BE2C (cell line): ENCODE results near the gene CEBPE.

Source experiments
- DNase-seq: peaks from one replicate; pipeline ENCODE4 v3.0.0-alpha.2; 2020
- H3K27me3 ChIP-seq: fragments of 250-450 bp; sonication (Bioruptor Pico); 2 replicates; pipeline ENCODE4 v1.5.1; 2020; ENCODE audit warnings: mild to moderate bottlenecking
- H3K36me3 ChIP-seq: fragments of 250-450 bp; sonication (Bioruptor Pico); 2 replicates; pipeline ENCODE4 v1.5.1; 2020; ENCODE audit warnings: mild to moderate bottlenecking
- H3K4me1 ChIP-seq: fragments of 250-450 bp; sonication (Bioruptor Pico); 2 replicates; pipeline ENCODE4 v1.5.1; 2020
- H3K4me3 ChIP-seq: 2 replicates; pipeline ENCODE4 v1.5.1; 2011; ENCODE audit warnings: low read depth, low read length
- H3K9me3 ChIP-seq: fragments of 250-450 bp; sonication (Bioruptor Pico); 2 replicates; pipeline ENCODE4 v1.5.1; 2020
- CTCF ChIP-seq: IDR thresholded peaks from 2 replicates; pipeline ENCODE4 v1.5.1; 2012; ENCODE audit warnings: mild to moderate bottlenecking, low read depth, low read length

The CEBPE gene

GRCh38 chr14:23124337-23124954, 5.4 kb upstream of the CEBPE start:
- Histone ChIP-seq H3K4me1 (0 out of 2 replicates have a peak, but pooled peaks cover 1% of the 10 kb centered on the region), H3K27me3 (0 out of 2 replicates have a peak, but pooled peaks cover 4% of the 10 kb centered on the region), H3K36me3 (no peaks in the 10 kb centered on the region), H3K4me3 (no peak overlapping the region), H3K9me3 (no peaks in the 10 kb centered on the region)
- TF ChIP-seq CTCF = no peak
- no peak for DNase-seq

- peak; percentile 88 for DNase-seq
- TF ChIP-seq CTCF = no peak
- no peaks in the 10 kb centered on the region for H3K9me3 ChIP-seq
- H3K4me1 ChIP-seq = no peaks in the 10 kb centered on the region
- no peak overlapping the region for H3K4me3 ChIP-seq
- no peaks in the 10 kb centered on the region for H3K36me3 ChIP-seq
- no peaks in the 10 kb centered on the region for H3K27me3 ChIP-seq
Measured at GRCh38 chr14:23123419-23123818, 4.4 kb upstream of the CEBPE start.

GRCh38 chr14:23122086-23122485, 3.0 kb upstream of the CEBPE start:
- no peaks in the 10 kb centered on the region for H3K27me3 ChIP-seq
- H3K4me3 ChIP-seq = no peak overlapping the region
- DNase-seq = no peak
- no peaks in the 10 kb centered on the region for H3K36me3 ChIP-seq
- H3K9me3 ChIP-seq = no peaks in the 10 kb centered on the region
- TF ChIP-seq CTCF = no peak
- H3K4me1 ChIP-seq = no peaks in the 10 kb centered on the region

GRCh38 chr14:23121361-23121771, 2.3 kb upstream of the CEBPE start:
- H3K36me3 ChIP-seq = no peaks in the 10 kb centered on the region
- TF ChIP-seq CTCF = no peak
- no peaks in the 10 kb centered on the region for H3K27me3 ChIP-seq
- H3K4me3 ChIP-seq = no peak overlapping the region
- no peaks in the 10 kb centered on the region for H3K9me3 ChIP-seq
- no peaks in the 10 kb centered on the region for H3K4me1 ChIP-seq
- DNase-seq = no peak

- no peaks in the 10 kb centered on the region for H3K36me3 ChIP-seq
- H3K27me3 ChIP-seq = peaks cover 3% of the 10 kb centered on the region; the same call in 1 of the 2 replicates
- peak; percentile 100 for TF ChIP-seq CTCF
- H3K4me1 ChIP-seq = no peaks in the 10 kb centered on the region
- no peak overlapping the region for H3K4me3 ChIP-seq
- H3K9me3 ChIP-seq = no peaks in the 10 kb centered on the region
- DNase-seq = peak; percentile 90
Measured at GRCh38 chr14:23120541-23121251, 1.6 kb upstream of the CEBPE start.
